HT-29 (cell line): ENCODE results near the gene APRT. TPM values are rescaled to one million over a fixed set of nuclear protein-coding genes. Genes with fewer than 3 reads are reported as not detected.
A peak's percentile ranks its signal among the peaks of the same experiment; 100 is the strongest.
"Not testable (repeated sequence)": the region's sequence is repeated elsewhere in the genome, so short reads cannot be mapped to it uniquely, and the experiment has no call there.

Experiments used
- DNase-seq: peaks from one replicate; pipeline ENCODE4 v3.0.0-alpha.2; 2015; ENCODE audit warnings: low spot score
- total RNA-seq: library from RNA; depleted of rRNA; stranded (reverse); fragments of >200 nt; shearing (Covaris generic); gene quantifications from 2 replicates; pipeline ENCODE4 v1.2.3, GENCODE V29; 2014

Gene APRT
- total RNA-seq, 1 experiment from 2014 or later, result 675 TPM

- DNase-seq, result not testable (repeated sequence)
These were observed 11.9 kb upstream of the APRT start for GRCh38 chr16:88823646-88824045.

DNA sequence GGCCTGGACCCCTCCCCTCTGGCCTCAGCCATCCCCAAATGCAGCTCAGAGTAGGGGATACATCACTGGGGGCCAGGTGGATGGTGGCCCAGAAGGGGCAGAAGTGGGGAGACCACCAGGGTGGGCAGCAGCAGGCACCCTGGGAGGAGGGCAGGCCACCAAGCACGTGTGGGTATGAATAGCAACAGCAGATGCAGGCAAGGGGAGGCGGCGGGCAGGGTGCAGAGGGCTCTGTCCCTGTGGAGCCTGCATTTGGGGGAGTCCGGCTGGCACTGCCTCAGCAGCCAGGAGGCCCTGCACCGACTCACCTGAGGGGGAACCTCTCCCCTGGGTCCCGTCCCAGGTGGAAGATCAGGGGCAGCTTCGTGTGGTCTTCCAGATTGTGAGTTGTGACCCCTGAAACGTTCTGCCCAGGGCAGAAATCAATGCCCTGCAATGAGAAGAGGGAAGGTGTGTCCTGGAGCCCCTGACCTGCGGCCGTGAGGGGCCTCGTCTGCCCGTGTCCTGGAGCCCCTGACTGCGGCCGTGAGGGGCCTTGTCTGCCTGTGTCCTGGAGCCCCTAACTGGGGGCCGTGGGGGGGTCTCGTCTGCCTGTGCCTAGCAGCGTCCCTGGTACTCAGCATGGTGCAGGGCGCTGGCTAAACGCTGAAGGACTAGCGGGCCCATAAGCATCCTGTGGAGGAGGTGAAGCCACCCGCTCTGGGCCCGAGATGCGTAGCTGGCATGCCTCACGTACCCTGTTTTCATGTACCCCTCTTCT lies 10.7 kb upstream of the APRT start:
- no peak for DNase-seq

GRCh38 chr16:88821168-88821850 lies 9.6 kb upstream of the APRT start:
- no peak for DNase-seq

DNA sequence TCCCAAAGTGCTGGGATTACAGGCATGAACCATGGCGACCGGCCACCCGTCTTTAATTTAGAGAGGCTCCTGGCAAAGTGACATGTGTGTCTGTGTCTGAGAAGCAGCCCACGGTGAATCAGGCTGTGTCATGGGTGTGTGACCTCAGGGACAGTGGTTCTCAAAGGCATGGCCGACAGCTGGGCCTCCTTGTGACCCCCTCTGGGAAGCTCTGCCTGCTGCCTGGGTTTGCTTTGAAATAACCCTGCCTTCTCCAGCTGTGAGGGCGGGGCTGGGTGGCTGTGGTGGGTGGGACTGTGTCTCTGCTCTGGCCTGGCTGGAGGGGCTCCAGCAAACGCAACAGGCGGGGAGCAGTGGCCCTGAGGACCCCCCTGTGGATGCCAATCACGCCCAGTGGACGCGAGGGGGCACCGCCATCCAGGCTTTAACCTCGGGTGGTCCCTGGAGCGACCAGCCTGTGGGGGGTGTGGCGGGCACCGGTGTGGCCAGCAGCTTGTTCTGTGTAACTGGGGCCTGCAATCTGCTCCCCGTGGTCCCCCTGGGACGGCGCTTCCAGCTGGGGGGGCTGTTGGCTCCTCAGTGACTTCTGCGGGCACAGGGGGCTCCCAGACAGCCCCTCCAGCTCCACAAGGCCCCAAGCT lies 8.8 kb upstream of the APRT start:
- no peak for DNase-seq

DNA sequence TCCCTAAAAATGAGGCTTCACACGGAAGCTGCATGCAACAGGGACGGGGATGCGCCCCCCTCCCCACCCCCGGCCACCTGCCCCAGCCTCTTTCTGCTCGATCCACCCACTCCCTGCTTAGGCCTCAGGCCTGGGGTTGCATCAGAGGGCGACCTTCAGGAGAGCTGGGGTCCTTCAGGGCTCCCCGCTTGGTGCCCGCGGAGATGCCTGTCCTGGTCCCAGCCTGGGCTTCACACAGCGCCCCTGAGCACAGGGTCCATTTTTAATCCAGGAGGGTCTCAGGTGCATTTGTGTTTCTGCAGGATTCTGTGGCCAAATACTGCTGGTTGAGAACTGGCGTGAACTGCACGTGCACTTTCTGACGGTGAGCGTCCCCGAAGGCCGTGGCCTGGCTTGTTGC lies 7.4 kb upstream of the APRT start:
- no peak for DNase-seq

- no peak for DNase-seq
These were observed 6.8 kb upstream of the APRT start for GRCh38 chr16:88818575-88818874.

- DNase-seq, result no peak
These were observed 6.3 kb upstream of the APRT start for GRCh38 chr16:88817785-88818574.

DNA sequence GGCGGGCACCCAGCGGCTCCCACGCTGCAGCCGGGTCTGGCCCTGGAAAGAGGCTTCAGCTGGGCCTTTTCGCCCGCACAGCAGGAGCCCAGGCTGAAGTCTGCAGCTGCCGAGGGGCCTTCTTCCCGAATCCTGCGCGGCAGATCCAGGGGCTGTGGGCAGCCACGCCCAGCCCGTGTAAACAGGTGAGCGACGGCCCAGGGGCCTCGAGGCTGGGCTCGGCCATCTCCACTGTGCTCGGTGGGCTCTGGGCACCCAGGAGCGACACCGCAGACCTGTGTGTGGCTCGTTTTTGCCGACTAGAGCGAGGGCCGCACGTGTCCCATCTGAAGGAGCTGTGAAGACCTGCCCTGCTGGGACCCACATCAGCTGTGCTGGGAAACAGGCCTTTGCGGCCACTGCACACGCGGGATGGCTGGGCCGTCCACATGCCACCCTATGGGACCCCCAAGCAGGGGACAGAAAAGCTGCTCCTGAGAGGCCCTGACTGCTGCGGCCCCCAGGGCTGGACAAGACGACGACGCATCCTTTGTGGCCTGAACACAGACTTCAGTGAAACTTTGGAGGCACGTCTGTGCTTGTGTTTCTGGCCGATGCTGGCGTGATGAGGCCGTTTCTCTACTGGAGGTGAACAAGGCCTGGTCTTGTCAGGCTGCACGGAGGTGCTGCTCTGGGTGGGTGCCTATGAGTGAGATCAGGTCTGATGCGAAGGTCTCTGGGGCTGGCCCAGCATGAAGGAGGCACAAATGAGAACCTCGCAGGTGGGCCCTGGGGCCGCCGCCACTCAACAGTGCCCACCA lies 5.2 kb upstream of the APRT start:
- DNase-seq, result no peak

DNA sequence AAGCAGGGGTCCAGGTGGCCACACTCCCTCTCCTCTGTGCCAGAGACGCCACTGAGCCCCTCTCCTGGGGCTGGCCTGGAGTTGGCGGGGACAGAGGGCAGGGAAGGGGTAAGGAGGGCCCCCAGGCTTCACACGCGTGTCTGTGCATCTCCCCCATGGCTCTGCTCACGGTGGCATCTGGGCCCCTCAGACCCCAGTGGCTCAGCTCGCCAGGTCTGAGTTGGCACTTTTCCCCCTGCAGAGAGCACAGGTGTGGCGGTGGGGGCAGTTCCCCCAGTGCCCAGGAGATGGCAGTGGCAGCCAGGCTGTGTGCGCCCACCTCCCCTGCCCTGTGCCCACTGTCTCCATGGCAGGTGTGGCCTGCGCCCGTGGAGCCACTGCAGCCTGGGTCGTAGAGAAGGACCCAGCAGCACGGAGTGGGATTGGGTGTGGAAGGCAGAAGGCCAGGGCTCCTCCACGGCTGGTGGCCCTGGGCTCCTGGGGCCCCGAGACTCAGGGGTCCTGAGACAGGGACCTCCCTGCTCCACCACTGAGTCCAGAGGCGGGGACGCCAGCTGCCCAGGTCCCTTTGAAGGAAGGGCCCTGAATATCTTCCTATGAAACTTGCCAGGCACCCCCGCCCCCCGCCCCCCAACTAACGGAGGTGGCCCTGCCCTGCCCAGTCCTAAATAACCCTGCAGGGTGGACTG lies 4.3 kb upstream of the APRT start:
- peak; percentile 71 for DNase-seq

- DNase-seq, result no peak
These were observed 3.5 kb upstream of the APRT start for GRCh38 chr16:88815227-88815626.

DNA sequence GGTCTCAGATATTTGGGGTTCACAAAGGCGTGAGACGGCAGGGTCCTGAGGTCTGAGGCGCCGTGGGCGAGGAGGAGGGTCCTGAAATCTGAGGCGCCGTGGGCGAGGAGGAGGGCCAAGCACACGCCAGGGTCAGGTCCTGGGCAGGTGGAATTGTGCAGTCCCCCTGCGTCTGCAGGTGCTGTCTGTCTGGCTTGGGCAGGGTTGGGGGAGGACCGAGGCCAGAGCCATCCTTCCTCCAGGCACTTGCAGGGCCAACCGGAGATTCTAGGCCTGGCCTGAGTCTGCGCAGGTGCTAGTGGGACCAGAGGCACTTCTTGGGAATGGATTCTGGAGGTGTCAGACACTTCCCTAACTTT lies 2.4 kb upstream of the APRT start:
- DNase-seq, result no peak

GRCh38 chr16:88813269-88814143 lies 1.8 kb upstream of the APRT start:
- no peak for DNase-seq

DNA sequence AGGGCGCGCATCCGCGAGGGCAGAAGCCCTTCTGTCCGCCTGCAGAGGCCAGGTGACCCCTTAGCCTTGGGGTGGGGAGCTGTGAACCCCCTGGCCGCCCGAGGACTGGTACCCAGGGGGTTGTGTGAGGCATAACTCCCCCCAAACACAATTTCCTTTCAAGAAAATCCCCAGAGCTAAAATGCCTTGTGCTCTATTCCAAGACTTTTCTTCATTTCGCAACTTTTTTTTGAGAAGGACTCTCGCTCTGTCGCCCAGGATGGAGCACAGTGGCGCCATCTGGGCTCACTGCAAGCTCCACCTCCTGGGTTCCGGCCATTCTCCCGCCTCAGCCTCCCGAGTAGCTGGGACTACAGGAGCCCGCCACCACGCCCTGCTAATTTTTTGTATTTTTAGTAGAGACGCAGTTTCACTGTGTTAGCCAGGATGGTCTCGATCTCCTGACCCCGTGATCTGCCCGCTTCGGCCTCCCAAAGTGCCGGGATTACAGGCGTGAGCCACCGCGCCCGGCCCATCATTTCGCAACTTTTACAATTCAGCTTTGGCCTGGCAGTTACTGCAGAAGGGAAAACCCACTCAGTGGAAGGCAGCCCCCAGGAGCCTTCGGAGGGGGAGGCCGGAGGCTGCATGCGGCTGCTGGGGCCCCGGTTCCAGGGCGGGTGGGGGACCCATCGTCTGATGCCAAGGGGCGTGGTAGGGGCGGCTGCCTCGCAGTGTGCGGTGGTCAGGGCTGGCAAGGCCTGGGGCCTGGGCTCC lies 963 bp upstream of the APRT start:
- peak; percentile 55 for DNase-seq

GRCh38 chr16:88810912-88811768 lies 588 bp downstream of the APRT start:
- DNase-seq, result peak; percentile 74

DNA sequence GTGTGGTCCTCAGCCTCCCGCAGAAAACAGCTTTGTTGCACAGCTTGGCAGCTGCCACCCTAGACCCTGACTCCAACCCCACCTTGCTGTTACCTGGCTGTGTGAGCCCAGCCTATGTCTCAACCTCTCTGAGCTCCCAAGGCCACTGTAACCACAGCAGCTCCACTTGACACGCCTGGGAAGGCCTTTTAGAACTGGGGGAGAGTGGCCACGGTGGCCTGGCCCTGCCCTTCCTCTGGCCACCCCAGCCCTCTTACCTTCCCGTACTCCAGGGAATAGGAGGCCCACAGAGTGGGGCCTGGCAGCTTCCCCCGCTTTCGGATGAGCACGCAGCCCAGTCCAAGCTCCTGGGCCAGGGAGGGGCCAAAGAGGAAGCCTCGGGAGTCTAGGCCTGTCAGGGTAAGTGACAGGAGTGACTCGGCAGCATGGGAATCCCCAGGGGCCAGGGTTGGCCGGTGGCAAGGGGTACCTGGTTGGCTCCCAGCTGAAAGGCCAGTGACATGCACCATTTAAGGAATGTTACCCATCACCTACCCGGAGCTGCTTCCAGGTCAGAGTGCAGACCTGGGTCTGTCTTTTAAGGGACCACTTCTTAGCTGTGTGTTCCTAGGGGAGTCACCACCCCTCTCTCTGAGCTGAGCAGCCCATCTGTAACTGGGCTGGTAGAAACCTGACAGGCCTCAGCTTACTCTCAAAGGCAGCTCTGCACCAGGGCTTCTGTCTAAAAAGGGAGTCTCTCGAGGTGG lies 1.4 kb downstream of the APRT start:
- DNase-seq, result no peak

GRCh38 chr16:88809676-88810165 lies 2.0 kb downstream of the APRT start:
- DNase-seq, result no peak

GRCh38 chr16:88809068-88809675 lies 2.6 kb downstream of the APRT start:
- no peak for DNase-seq
